ENCODE data around the gene TNIK. TPM values are rescaled to one million over a fixed set of nuclear protein-coding genes. Genes with fewer than 3 reads are reported as not detected.

Gene TNIK
- total RNA-seq, 1 donor from 2014 or later: 9.3 TPM

DNA sequence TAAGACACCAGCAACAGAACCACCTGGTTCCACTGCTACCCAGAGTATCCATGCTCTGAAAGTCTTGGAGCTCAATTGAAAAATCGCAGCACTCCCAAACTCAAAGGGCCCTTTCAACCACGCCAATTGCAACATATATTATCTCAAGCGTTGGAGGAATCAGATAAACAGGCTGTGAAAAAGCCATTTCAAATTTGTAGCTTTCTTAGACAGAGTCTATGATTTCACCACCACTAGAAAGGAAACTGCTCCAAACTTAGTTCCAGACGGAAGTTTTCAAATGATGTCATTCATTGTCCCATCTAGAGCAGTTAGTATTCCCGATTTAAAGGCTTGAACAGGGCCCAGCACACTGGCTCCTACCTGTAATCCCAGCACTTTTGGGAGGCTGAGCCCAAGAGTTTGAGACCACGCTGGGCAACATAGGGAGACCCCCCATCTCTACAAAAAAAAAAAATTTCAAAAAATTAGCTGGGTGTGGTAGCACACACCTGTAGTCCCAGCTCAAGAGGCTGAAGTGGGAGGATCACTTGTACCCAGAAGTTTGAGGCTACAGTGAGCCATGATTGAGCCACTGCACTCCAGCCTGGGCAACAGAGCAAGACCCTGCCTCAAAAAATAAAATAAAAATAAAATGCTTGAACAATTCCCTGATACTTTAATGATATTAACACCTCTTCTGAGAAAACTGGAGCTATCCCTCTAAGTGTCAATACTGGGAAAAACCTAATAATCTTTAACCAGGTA lies 16.8 kb downstream of the TNIK start:
- Mint-ChIP-seq H3K27me3 (ENCODE audit: low read depth) (no peaks in the 10 kb centered on the region), H3K27ac (no peak overlapping the region), H3K4me1 (peaks cover 12% of the 10 kb centered on the region), H3K36me3 (no peaks in the 10 kb centered on the region), H3K9me3 (no peaks in the 10 kb centered on the region), H3K4me3 (no peak overlapping the region)
- TF ChIP-seq, protein P1, sequence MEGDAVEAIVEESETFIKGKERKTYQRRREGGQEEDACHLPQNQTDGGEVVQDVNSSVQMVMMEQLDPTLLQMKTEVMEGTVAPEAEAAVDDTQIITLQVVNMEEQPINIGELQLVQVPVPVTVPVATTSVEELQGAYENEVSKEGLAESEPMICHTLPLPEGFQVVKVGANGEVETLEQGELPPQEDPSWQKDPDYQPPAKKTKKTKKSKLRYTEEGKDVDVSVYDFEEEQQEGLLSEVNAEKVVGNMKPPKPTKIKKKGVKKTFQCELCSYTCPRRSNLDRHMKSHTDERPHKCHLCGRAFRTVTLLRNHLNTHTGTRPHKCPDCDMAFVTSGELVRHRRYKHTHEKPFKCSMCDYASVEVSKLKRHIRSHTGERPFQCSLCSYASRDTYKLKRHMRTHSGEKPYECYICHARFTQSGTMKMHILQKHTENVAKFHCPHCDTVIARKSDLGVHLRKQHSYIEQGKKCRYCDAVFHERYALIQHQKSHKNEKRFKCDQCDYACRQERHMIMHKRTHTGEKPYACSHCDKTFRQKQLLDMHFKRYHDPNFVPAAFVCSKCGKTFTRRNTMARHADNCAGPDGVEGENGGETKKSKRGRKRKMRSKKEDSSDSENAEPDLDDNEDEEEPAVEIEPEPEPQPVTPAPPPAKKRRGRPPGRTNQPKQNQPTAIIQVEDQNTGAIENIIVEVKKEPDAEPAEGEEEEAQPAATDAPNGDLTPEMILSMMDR (IDR thresholded peaks at IDR 0.05; ENCODE audit: unreplicated experiment): no peak
- no peak for DNase-seq (ENCODE audit: low spot score in 2 of 2, unreplicated experiment in 2 of 2)

GRCh38 chr3:171442184-171442583 lies 18.0 kb downstream of the TNIK start:
- H3K27ac Mint-ChIP-seq: no peak overlapping the region
- H3K4me3 Mint-ChIP-seq: no peak overlapping the region
- peaks cover 12% of the 10 kb centered on the region for H3K4me1 Mint-ChIP-seq
- H3K9me3 Mint-ChIP-seq: no peaks in the 10 kb centered on the region
- H3K27me3 Mint-ChIP-seq (ENCODE audit: low read depth): no peaks in the 10 kb centered on the region
- no peaks in the 10 kb centered on the region for H3K36me3 Mint-ChIP-seq
- TF ChIP-seq, protein P1 (IDR thresholded peaks at IDR 0.05; ENCODE audit: unreplicated experiment): no peak
- DNase-seq (ENCODE audit: low spot score in 2 of 2, unreplicated experiment in 2 of 2): no peak

DNA sequence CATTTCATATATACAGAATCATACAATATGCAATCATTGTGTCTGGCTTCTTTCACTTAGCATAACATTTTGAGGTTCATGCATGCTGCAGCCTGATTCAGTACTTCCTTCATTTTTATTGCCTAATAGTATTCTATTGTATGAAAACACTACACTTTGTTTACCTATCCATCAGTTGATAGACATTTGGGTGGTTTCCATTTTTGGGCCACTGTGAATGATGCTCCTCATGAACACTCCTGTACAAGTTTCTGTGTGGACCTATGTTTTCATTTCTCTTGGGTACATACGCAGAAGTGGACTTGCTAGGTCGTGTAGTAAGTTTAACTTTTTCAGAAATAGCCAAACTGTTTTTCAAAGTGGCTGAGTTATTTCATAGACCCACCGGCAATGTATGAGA lies 18.8 kb downstream of the TNIK start:
- no peaks in the 10 kb centered on the region for H3K36me3 Mint-ChIP-seq
- no peak overlapping the region for H3K4me3 Mint-ChIP-seq
- no peaks in the 10 kb centered on the region for H3K9me3 Mint-ChIP-seq
- H3K27ac Mint-ChIP-seq: no peak overlapping the region
- DNase-seq (ENCODE audit: low spot score in 2 of 2, unreplicated experiment in 2 of 2): no peak
- TF ChIP-seq, protein P1 (IDR thresholded peaks at IDR 0.05; ENCODE audit: unreplicated experiment): no peak
- H3K27me3 Mint-ChIP-seq (ENCODE audit: low read depth): no peaks in the 10 kb centered on the region
- H3K4me1 Mint-ChIP-seq: peaks cover 9% of the 10 kb centered on the region

DNA sequence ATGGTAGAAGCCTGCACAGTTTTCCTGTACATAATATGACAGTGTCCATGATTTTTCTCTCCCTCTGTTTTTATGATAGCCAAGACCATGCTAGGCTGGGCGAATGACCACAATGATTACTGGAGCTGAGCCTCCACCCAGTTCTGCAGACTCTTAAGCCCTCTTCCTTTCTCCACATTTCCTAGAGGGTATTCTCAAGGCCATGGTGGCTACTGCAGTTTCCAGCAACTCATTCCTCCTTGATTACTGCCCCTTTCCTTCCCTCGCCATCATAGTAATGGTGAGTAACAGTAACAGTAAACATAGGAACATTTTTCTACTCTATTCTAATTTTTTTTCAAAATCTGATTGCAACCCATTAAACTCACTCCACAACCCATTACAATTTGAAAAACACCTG lies 20.2 kb downstream of the TNIK start:
- H3K4me1 Mint-ChIP-seq: peaks cover 2% of the 10 kb centered on the region
- H3K4me3 Mint-ChIP-seq: no peak overlapping the region
- no peak for DNase-seq (ENCODE audit: low spot score in 2 of 2, unreplicated experiment in 2 of 2)
- no peak overlapping the region for H3K27ac Mint-ChIP-seq
- TF ChIP-seq, protein P1 (IDR thresholded peaks at IDR 0.05; ENCODE audit: unreplicated experiment): no peak
- no peaks in the 10 kb centered on the region for H3K27me3 Mint-ChIP-seq (ENCODE audit: low read depth)
- no peaks in the 10 kb centered on the region for H3K9me3 Mint-ChIP-seq
- H3K36me3 Mint-ChIP-seq: no peaks in the 10 kb centered on the region

DNA sequence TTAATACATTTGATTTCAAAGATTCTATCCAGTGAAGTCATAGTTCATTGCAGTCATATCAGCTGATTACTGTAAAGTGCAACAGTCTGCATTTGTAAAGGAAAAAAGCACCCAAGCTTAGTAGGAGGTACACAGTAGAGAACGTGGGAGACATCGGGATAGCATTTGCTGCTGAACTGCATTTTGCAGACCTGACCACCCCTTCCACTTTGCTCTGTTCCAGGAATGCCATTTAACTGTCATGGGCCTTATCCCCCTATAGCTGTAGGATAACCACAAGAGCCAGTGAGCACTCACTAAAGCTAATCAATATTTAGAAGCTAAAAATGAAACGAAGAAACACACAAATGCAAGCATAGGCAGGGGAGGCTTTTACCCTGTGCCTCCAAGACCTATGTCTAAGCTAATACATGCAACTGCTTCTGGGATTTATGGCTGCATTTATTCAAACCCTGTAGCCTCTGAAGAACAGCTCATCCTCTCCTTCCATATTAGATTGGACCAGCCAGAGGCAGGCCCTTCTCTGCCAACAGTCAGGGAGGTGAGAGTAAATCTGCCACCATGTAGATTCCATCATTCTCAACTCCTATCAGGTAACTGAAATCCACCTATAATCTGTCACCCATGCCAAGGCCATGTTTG lies 23.0 kb downstream of the TNIK start:
- peaks cover 2% of the 10 kb centered on the region for H3K4me1 Mint-ChIP-seq
- no peaks in the 10 kb centered on the region for H3K9me3 Mint-ChIP-seq
- no peaks in the 10 kb centered on the region for H3K36me3 Mint-ChIP-seq
- no peak for DNase-seq (ENCODE audit: low spot score in 2 of 2, unreplicated experiment in 2 of 2)
- H3K27ac Mint-ChIP-seq: no peak overlapping the region
- TF ChIP-seq, protein P1 (IDR thresholded peaks at IDR 0.05; ENCODE audit: unreplicated experiment): no peak
- no peak overlapping the region for H3K4me3 Mint-ChIP-seq
- no peaks in the 10 kb centered on the region for H3K27me3 Mint-ChIP-seq (ENCODE audit: low read depth)

All from mesothelial cell of epicardium (in vitro differentiated cells).